ENCODE data around the gene WNT9B. TPM values are rescaled to one million over a fixed set of nuclear protein-coding genes. Genes with fewer than 3 reads are reported as not detected.

The WNT9B gene
- total and polyA plus RNA-seq, 2 experiments from 2014 or later = 0.17 TPM; not detected in 1

DNA sequence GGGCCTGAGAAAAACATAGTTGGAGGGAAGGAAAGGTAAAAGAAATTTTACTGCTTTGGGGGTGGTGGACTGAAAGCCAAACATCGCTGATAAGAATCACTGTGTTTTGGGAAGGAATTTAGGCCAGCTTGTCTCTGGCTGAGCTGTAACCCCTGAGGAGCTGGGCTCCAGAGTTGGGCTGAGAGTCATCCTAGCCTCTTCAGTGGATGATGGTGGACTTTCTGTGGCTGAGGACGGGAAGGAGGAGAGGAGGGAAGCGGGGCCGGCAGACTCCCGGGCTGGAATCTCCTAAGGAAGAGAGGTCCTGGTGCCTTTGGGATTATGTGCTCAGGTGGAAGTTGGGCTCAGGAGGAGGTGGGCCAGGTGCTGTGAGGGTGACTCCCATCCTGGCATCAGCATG is 8.6 kb downstream of the WNT9B start:
- no peak overlapping the region for H3K4me2 ChIP-seq
- H2AFZ ChIP-seq = no peak overlapping the region
- no peak for ATAC-seq
- Mint-ChIP-seq H3K36me3 (ENCODE audit: low read depth) (no peaks in the 10 kb centered on the region), H3K27me3 (ENCODE audit: insufficient read depth, low read depth, poor library complexity) (peaks cover 5% of the 10 kb centered on the region), H3K4me1 (peaks cover 9% of the 10 kb centered on the region), H3K4me3 (no peak overlapping the region), H3K9me3 (no peaks in the 10 kb centered on the region), H3K27ac (no peak overlapping the region)
- no peak overlapping the region for H3K27ac ChIP-seq (ENCODE audit: low read depth)
- H3K4me1 ChIP-seq (ENCODE audit: insufficient read depth) = no peaks in the 10 kb centered on the region
- TF ChIP-seq ZNF114 (CRISPR knock-in tag; IDR thresholded peaks at IDR 0.05) (no peak), EZH2 (IDR thresholded peaks at IDR 0.05; ENCODE audit: low read depth, unreplicated experiment) (no peak), CREB1 (CRISPR knock-in tag; IDR thresholded peaks at IDR 0.05; ENCODE audit: low read depth) (no peak), NANOG (IDR thresholded peaks at IDR 0.05; ENCODE audit: borderline replicate concordance) (no peak), STAT1 (IDR thresholded peaks at IDR 0.05; ENCODE audit: unreplicated experiment) (no peak)
- TF ChIP-seq, protein P1, sequence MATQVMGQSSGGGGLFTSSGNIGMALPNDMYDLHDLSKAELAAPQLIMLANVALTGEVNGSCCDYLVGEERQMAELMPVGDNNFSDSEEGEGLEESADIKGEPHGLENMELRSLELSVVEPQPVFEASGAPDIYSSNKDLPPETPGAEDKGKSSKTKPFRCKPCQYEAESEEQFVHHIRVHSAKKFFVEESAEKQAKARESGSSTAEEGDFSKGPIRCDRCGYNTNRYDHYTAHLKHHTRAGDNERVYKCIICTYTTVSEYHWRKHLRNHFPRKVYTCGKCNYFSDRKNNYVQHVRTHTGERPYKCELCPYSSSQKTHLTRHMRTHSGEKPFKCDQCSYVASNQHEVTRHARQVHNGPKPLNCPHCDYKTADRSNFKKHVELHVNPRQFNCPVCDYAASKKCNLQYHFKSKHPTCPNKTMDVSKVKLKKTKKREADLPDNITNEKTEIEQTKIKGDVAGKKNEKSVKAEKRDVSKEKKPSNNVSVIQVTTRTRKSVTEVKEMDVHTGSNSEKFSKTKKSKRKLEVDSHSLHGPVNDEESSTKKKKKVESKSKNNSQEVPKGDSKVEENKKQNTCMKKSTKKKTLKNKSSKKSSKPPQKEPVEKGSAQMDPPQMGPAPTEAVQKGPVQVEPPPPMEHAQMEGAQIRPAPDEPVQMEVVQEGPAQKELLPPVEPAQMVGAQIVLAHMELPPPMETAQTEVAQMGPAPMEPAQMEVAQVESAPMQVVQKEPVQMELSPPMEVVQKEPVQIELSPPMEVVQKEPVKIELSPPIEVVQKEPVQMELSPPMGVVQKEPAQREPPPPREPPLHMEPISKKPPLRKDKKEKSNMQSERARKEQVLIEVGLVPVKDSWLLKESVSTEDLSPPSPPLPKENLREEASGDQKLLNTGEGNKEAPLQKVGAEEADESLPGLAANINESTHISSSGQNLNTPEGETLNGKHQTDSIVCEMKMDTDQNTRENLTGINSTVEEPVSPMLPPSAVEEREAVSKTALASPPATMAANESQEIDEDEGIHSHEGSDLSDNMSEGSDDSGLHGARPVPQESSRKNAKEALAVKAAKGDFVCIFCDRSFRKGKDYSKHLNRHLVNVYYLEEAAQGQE (IDR thresholded peaks at IDR 0.05; ENCODE audit: unreplicated experiment) = no peak
- TF ChIP-seq, protein P2, sequence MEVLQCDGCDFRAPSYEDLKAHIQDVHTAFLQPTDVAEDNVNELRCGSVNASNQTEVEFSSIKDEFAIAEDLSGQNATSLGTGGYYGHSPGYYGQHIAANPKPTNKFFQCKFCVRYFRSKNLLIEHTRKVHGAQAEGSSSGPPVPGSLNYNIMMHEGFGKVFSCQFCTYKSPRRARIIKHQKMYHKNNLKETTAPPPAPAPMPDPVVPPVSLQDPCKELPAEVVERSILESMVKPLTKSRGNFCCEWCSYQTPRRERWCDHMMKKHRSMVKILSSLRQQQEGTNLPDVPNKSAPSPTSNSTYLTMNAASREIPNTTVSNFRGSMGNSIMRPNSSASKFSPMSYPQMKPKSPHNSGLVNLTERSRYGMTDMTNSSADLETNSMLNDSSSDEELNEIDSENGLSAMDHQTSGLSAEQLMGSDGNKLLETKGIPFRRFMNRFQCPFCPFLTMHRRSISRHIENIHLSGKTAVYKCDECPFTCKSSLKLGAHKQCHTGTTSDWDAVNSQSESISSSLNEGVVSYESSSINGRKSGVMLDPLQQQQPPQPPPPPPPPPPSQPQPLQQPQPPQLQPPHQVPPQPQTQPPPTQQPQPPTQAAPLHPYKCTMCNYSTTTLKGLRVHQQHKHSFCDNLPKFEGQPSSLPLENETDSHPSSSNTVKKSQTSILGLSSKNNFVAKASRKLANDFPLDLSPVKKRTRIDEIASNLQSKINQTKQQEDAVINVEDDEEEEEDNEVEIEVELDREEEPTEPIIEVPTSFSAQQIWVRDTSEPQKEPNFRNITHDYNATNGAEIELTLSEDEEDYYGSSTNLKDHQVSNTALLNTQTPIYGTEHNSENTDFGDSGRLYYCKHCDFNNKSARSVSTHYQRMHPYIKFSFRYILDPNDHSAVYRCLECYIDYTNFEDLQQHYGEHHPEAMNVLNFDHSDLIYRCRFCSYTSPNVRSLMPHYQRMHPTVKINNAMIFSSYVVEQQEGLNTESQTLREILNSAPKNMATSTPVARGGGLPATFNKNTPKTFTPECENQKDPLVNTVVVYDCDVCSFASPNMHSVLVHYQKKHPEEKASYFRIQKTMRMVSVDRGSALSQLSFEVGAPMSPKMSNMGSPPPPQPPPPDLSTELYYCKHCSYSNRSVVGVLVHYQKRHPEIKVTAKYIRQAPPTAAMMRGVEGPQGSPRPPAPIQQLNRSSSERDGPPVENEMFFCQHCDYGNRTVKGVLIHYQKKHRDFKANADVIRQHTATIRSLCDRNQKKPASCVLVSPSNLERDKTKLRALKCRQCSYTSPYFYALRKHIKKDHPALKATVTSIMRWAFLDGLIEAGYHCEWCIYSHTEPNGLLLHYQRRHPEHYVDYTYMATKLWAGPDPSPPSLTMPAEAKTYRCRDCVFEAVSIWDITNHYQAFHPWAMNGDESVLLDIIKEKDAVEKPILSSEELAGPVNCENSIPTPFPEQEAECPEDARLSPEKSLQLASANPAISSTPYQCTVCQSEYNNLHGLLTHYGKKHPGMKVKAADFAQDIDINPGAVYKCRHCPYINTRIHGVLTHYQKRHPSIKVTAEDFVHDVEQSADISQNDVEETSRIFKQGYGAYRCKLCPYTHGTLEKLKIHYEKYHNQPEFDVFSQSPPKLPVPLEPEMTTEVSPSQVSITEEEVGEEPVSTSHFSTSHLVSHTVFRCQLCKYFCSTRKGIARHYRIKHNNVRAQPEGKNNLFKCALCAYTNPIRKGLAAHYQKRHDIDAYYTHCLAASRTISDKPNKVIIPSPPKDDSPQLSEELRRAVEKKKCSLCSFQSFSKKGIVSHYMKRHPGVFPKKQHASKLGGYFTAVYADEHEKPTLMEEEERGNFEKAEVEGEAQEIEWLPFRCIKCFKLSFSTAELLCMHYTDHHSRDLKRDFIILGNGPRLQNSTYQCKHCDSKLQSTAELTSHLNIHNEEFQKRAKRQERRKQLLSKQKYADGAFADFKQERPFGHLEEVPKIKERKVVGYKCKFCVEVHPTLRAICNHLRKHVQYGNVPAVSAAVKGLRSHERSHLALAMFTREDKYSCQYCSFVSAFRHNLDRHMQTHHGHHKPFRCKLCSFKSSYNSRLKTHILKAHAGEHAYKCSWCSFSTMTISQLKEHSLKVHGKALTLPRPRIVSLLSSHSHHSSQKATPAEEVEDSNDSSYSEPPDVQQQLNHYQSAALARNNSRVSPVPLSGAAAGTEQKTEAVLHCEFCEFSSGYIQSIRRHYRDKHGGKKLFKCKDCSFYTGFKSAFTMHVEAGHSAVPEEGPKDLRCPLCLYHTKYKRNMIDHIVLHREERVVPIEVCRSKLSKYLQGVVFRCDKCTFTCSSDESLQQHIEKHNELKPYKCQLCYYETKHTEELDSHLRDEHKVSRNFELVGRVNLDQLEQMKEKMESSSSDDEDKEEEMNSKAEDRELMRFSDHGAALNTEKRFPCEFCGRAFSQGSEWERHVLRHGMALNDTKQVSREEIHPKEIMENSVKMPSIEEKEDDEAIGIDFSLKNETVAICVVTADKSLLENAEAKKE (CRISPR knock-in tag; IDR thresholded peaks at IDR 0.05) = no peak
- TF ChIP-seq, protein P3, sequence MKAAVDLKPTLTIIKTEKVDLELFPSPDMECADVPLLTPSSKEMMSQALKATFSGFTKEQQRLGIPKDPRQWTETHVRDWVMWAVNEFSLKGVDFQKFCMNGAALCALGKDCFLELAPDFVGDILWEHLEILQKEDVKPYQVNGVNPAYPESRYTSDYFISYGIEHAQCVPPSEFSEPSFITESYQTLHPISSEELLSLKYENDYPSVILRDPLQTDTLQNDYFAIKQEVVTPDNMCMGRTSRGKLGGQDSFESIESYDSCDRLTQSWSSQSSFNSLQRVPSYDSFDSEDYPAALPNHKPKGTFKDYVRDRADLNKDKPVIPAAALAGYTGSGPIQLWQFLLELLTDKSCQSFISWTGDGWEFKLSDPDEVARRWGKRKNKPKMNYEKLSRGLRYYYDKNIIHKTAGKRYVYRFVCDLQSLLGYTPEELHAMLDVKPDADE (IDR thresholded peaks at IDR 0.05) = no peak
- no peak for DNase-seq (ENCODE audit: low spot score)
- H3K9me2 ChIP-seq (ENCODE audit: insufficient read depth) = no peaks in the 10 kb centered on the region
- H4K20me1 ChIP-seq (replicated peaks; ENCODE audit: insufficient read depth) = no peaks in the 10 kb centered on the region
- no peaks in the 10 kb centered on the region for H3K36me3 ChIP-seq (ENCODE audit: insufficient read depth)
- no peaks in the 10 kb centered on the region for H3K27me3 ChIP-seq (ENCODE audit: insufficient read depth)
- H3F3A ChIP-seq (replicated peaks; ENCODE audit: low read depth) = no peaks in the 10 kb centered on the region
- no peaks in the 10 kb centered on the region for H3K79me2 ChIP-seq (replicated peaks; ENCODE audit: insufficient read depth)
- H3K4me3 ChIP-seq = no peak overlapping the region

Data from GM23338 (cell line).